GM12873 (cell line): ENCODE results near the gene TCF19.

Experiments used
- CTCF ChIP-seq: IDR thresholded peaks from 2 replicates; pipeline ENCODE4 v1.5.1; 2012; ENCODE audit warnings: low read depth, mild to moderate bottlenecking, moderate library complexity, low read length, control low read depth; ENCODE audit not compliant: insufficient read depth; ENCODE audit errors: missing control alignments

The TCF19 gene

GRCh38 chr6:31165986-31166385 lies 7.6 kb downstream of the TCF19 start:
- no peak for TF ChIP-seq CTCF

GRCh38 chr6:31168606-31169005 lies 10.2 kb downstream of the TCF19 start:
- no peak for TF ChIP-seq CTCF

GRCh38 chr6:31169123-31169857 lies 10.9 kb downstream of the TCF19 start:
- no peak for TF ChIP-seq CTCF

- TF ChIP-seq CTCF: no peak
Measured at GRCh38 chr6:31170600-31170881, 12.2 kb downstream of the TCF19 start, which contains the start of gene POU5F1. Gene POU5F1, minus strand, starts transcription at chr6:31170682. Its CDS starts 62 bp downstream, at chr6:31170620.

GRCh38 chr6:31170987-31171671 lies 12.7 kb downstream of the TCF19 start:
- no peak for TF ChIP-seq CTCF

- no peak for TF ChIP-seq CTCF
Measured at GRCh38 chr6:31171931-31172905, 13.8 kb downstream of the TCF19 start.

GRCh38 chr6:31172973-31173384 lies 14.6 kb downstream of the TCF19 start:
- TF ChIP-seq CTCF: no peak
